Activated CD4-positive, alpha-beta T cell treated with anti-CD3 and anti-CD28 coated beads, Interleukin-2, Interleukin-4, amounts not matched to agents 100 ng/mL and 50 ng/mL, durations not matched to agents 16 hours and 8 hours (primary cell): ENCODE results near the gene ZNF790.

Experiments used
- DNase-seq: peaks from one replicate; pipeline ENCODE4 v3.0.0-alpha.2; 2020; ENCODE audit warnings: low spot score

The ZNF790 gene

GRCh38 chr19:36772311-36773222 is 65.6 kb downstream of the ZNF790 start, which contains the start of gene ZNF850:
Gene ZNF850 (minus strand): TSS chr19:36772807. CDS start chr19:36762606, 10,201 bp downstream.
- DNase-seq: peak; percentile 94

GRCh38 chr19:36771261-36772231 is 66.6 kb downstream of the ZNF790 start:
- peak; percentile 44 for DNase-seq
